ENCODE data around the gene TULP1. TPM values are rescaled to one million over a fixed set of nuclear protein-coding genes. Genes with fewer than 3 reads are reported as not detected.

TULP1 gene
- total and polyA plus RNA-seq, 2 of the 8 experiments (the other 6 are each of a cell fraction or from before 2014, with no cell fraction given): 3.2 to 6.8 TPM

- ChIA-PET CTCF (ENCODE audit: partially characterized antibody) (interaction anchor here (0.7 to 2.4 kb wide), 11 partner anchors 9 to 236 kb away, joined by 3 to 8 read pairs (median 5); no protein-coding TSS in a partner anchor), POLR2A (ENCODE audit: partially characterized antibody) (interaction anchor here (0.6 to 37.6 kb wide), 9 partner anchors 12 to 232 kb away, joined by 3 to 1319 read pairs (median 4); partner anchors contain the start of gene RPL10A)
- no peak for FAIRE-seq
- Histone ChIP-seq H3K4me1 (replicated peaks in 1 of 4; ENCODE audit: control insufficient read depth in 3 of 4, insufficient read depth in 4 of 4, low read length in 3 of 4) (peaks cover 22 to 51% (median 42%) of the 10 kb centered on the region in 4 experiments), H3K14ac (ENCODE audit: insufficient read length) (no peak overlapping the region), H4K20me1 (replicated peaks in 1 of 2; ENCODE audit: control insufficient read depth in 1 of 2, insufficient read depth in 2 of 2, low read length in 2 of 2) (peaks cover 15 to 25% of the 10 kb centered on the region in 2 experiments), H2AK5ac (ENCODE audit: low read depth, low read length) (no peak overlapping the region), H2BK120ac (replicated peaks; ENCODE audit: low read depth, low read length) (no peak overlapping the region), H3K4ac (replicated peaks; ENCODE audit: insufficient read length, low read depth, low read length) (no peak overlapping the region), H3K27me3 (replicated peaks in 1 of 4; ENCODE audit: control insufficient read depth in 3 of 4, extremely low read depth in 1 of 4, insufficient read depth in 3 of 4, low read length in 3 of 4) (peaks cover 0 to 13% (median 6%) of the 10 kb centered on the region in 4 experiments; a peak in 4 of 7 replicates), H3K23ac (ENCODE audit: insufficient read length) (no peak overlapping the region), H4K91ac (replicated peaks; ENCODE audit: insufficient read length, low read length) (no peak overlapping the region), H2AFZ (ENCODE audit: low read length) (no peak overlapping the region), H3K9me3 (ENCODE audit: insufficient read depth in 2 of 2, low read depth in 1 of 2, low read length in 1 of 2) (no peaks in the 10 kb centered on the region), H3K36me3 (ENCODE audit: control insufficient read depth in 2 of 4, insufficient read depth in 4 of 4, low read length in 3 of 4) (no peaks in the 10 kb centered on the region), H3K9ac (replicated peaks in 1 of 4; ENCODE audit: extremely low read depth in 1 of 4, low read depth in 3 of 4, low read length in 3 of 4) (peak overlapping the region in 3 of 4 experiments; percentile 29 to 57 (median 34); a peak in 5 of 7 replicates), H3K79me1 (ENCODE audit: low read depth, low read length) (peaks cover 13% of the 10 kb centered on the region), H4K5ac (ENCODE audit: insufficient read length, low read depth, low read length) (no peak overlapping the region), H4K8ac (ENCODE audit: extremely low read depth, insufficient read depth, low read length) (no peak overlapping the region), H3K27ac (ENCODE audit: low read depth, low read length) (no peak overlapping the region), H2BK15ac (ENCODE audit: low read length) (no peak overlapping the region), H3K18ac (ENCODE audit: extremely low read depth, low read length) (peak overlapping the region; percentile 41), H2BK20ac (ENCODE audit: low read length) (no peak overlapping the region), H3K4me3 (ENCODE audit: extremely low read depth in 1 of 4, insufficient read depth in 2 of 4, low read depth in 3 of 4, low read length in 4 of 4) (peak overlapping the region; percentile 46 to 75 (median 52)), H3K56ac (replicated peaks; ENCODE audit: insufficient read length, low read depth, low read length) (no peak overlapping the region), H3K23me2 (ENCODE audit: low read depth, low read length) (peaks cover 6% of the 10 kb centered on the region; the same call in 1 of the 2 replicates), H2BK5ac (ENCODE audit: low read depth, low read length) (no peak overlapping the region), H3K79me2 (ENCODE audit: control insufficient read depth in 1 of 2, insufficient read depth in 2 of 2, low read length in 2 of 2) (peaks cover 0 to 34% of the 10 kb centered on the region in 2 experiments; a peak in 2 of 4 replicates), H2BK12ac (ENCODE audit: low read depth, low read length) (no peak overlapping the region), H3K4me2 (ENCODE audit: insufficient read depth in 1 of 2, low read depth in 2 of 2, low read length in 2 of 2) (peak overlapping the region; percentile 74 to 77)
- DNase-seq (ENCODE audit: low read depth in 1 of 2, low spot score in 2 of 2): no peak
- WGBS, 2 experiments (ENCODE audit: extremely low coverage in 1 of 2, insufficient coverage in 1 of 2, insufficient read length in 1 of 2, insufficient replicate concordance in 2 of 2, low coverage in 1 of 2, low lambda C conversion rate in 2 of 2, missing lambda C conversion rate in 1 of 2): 3% methylated on average over 32 of the region's 63 CpGs; no CpG with 5 or more reads in 1 of the 2 experiments
- TF ChIP-seq SIN3A (conservative IDR thresholded peaks at IDR 0.05 in 1 of 2, IDR thresholded peaks at IDR 0.05 in 1 of 2; ENCODE audit: low read depth in 1 of 2, low read length in 2 of 2): peak; percentile 52 to 62; a peak in 2 of 4 replicates
- TF ChIP-seq MAX (IDR thresholded peaks at IDR 0.05): no peak
- no peak for TF ChIP-seq EGR1 (IDR thresholded peaks at IDR 0.05; ENCODE audit: borderline replicate concordance, low read depth, low read length)
- TF ChIP-seq TCF12 (IDR thresholded peaks at IDR 0.05; ENCODE audit: low read depth, low read length): no peak
- no peak for TF ChIP-seq TAF1 (IDR thresholded peaks at IDR 0.05; ENCODE audit: low read depth, low read length)
- TF ChIP-seq BCL11A (IDR thresholded peaks at IDR 0.05; ENCODE audit: low read depth in 2 of 2, low read length in 2 of 2): no peak
- TF ChIP-seq CTCF (IDR thresholded peaks at IDR 0.05; ENCODE audit: control extremely low read depth in 1 of 3, insufficient read depth in 1 of 3, low read depth in 1 of 3, low read length in 3 of 3): no peak
- no peak; the same call in 1 of the 2 replicates for TF ChIP-seq SUZ12 (IDR thresholded peaks at IDR 0.05; ENCODE audit: low read length)
Observed at GRCh38 chr6:35496036-35496840, 16.5 kb downstream of the TULP1 start.
